ENCODE results near the gene HMOX1. TPM values are rescaled to one million over a fixed set of nuclear protein-coding genes. Genes with fewer than 3 reads are reported as not detected.

The HMOX1 gene
- total RNA-seq, 5 donors from 2014 or later (not counting 1 experiment from before 2014, with no cell fraction given), result 0.40 to 2.4 (median 1.0) TPM

Other genes with a start within 250 kb of the HMOX1 start
- 10 to 100 TPM; 20.5 to 39.2 (median 21.1) TPM for gene HMGXB4, start 123.6 kb upstream of the HMOX1 start, total RNA-seq
- 100 to 1,000 TPM in 2 of 5 donors, 10 to 100 TPM in 3; 55.9 to 152 (median 68.3) TPM for gene TOM1, start 81.2 kb upstream of the HMOX1 start, total RNA-seq
- gene MCM5, start 19.0 kb downstream of the HMOX1 start, total RNA-seq, result 10 to 100 TPM; 34.7 to 66.8 (median 58.7) TPM
- 1 to 10 TPM in 2 of 5 donors, under 1 TPM in 1, not detected in 2; 0.19 to 1.7 (median 1.0) TPM for gene RASD2, start 159.7 kb downstream of the HMOX1 start, total RNA-seq
- gene MB, start 236.2 kb downstream of the HMOX1 start, total RNA-seq, result not detected